Upper lobe of left lung (tissue), 4 donors: ENCODE data around the gene SLC19A1.

Source experiments
- EP300 ChIP-seq, 4 donors: sonication (generic); formaldehyde crosslinking; IDR thresholded peaks; one replicate each; pipeline ENCODE4 v1.5.1; 2017; ENCODE audit warnings: antibody characterized with exemption in 4 of 4, control low read depth in 2 of 4
- POLR2A ChIP-seq, 4 donors: fragments of 450-650 bp; IDR thresholded peaks; one replicate each; pipeline ENCODE4 v1.5.1; 2016 to 2017; ENCODE audit warnings: antibody characterized with exemption in 4 of 4, mild to moderate bottlenecking in 2 of 4
- POLR2AphosphoS5 ChIP-seq, 2 donors: sonication (generic); formaldehyde crosslinking; IDR thresholded peaks; one replicate each; pipeline ENCODE4 v1.5.1; 2017; ENCODE audit warnings: antibody characterized with exemption in 2 of 2
- TF ChIP-seq, protein P1 (sequence below), 6 experiments: fragments of 450-650 bp in 4 of 6; fragments of 200-600 bp in 2 of 6; sonication (generic) in 2 of 6; IDR thresholded peaks; one replicate each; pipeline ENCODE4 v1.5.1; 2016 to 2019; ENCODE audit warnings: antibody characterized with exemption in 6 of 6

GRCh38 chr21:45528028-45528705 is 14.1 kb downstream of the SLC19A1 start:
- TF ChIP-seq POLR2A (IDR thresholded peaks at IDR 0.05) (no peak), POLR2AphosphoS5 (IDR thresholded peaks at IDR 0.05) (no peak), EP300 (IDR thresholded peaks at IDR 0.05) (no peak)
- TF ChIP-seq, protein P1, sequence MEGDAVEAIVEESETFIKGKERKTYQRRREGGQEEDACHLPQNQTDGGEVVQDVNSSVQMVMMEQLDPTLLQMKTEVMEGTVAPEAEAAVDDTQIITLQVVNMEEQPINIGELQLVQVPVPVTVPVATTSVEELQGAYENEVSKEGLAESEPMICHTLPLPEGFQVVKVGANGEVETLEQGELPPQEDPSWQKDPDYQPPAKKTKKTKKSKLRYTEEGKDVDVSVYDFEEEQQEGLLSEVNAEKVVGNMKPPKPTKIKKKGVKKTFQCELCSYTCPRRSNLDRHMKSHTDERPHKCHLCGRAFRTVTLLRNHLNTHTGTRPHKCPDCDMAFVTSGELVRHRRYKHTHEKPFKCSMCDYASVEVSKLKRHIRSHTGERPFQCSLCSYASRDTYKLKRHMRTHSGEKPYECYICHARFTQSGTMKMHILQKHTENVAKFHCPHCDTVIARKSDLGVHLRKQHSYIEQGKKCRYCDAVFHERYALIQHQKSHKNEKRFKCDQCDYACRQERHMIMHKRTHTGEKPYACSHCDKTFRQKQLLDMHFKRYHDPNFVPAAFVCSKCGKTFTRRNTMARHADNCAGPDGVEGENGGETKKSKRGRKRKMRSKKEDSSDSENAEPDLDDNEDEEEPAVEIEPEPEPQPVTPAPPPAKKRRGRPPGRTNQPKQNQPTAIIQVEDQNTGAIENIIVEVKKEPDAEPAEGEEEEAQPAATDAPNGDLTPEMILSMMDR (IDR thresholded peaks at IDR 0.05), result no peak
